ENCODE results near the gene ATP6V1F.

ATP6V1F gene

DNA sequence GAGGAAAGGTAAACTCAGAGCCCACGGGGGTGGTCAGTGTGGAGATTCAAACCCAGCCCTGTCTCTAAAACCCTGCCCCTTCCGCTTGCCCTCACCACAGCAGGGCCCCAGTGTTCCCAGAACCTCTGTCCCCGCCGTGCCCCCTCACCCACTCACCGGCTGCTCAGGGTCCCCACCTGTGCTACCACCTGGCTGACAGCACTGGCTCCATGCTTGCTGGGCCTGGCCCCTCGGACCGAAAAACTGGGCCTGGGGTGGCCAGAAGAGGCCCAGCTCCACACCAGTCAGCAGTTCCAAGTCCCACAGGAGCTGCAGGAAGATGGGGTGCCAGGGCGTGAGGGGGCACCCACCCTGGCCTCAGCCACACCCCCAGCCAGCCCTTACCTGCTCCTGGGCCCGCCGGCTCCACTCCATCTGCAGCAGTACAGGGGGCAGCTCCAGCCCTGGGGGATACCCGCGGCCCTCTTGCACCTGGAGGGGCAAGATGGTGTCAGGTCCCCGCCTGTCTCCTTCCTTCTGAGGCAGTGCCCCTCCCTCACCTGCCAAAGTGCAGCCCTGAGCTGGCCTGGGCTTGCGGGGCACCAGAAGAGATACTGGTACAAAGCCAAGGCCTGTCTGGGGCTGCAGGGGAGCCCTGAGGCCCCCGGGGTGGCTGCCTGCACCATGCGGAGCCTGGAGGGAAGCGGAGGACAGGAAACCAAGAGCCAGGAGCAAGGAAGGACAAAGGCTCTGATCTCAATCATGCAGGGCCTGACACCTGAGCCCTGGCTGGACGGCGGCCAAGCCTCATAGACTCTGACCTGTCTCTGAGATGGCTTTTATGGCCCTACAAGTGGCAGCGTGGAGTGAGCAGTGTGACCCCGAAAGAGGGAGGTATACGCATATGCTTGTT, 11.7 kb downstream of the ATP6V1F start:
- no peaks in the 10 kb centered on the region for H3K27me3 ChIP-seq
- peak; percentile 18 for DNase-seq
- H3K4me3 ChIP-seq (ENCODE audit: low read depth, low read length): no peak overlapping the region

DNA sequence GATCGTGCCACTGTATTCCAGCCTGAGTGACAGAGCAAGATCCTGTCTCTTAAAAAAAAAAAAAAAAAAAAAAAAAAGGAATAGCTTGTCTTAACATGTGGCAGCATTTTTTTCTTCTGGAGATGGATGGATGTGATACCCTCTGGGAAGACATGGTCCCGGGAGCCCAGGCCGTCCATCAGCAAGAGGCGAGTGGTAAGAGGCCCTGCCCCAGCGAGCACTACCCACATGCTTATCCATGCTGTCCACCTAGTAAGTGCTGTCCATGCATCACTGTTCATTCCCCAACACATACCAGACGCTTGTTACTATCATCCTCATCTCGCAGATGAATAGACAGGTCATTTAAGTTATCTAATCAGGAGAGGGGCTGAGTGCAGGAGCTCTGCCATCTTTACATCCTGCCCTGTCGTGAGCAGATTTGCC, 12.9 kb downstream of the ATP6V1F start:
- Histone ChIP-seq H3K27me3 (no peaks in the 10 kb centered on the region), H3K4me3 (ENCODE audit: low read depth, low read length) (no peak overlapping the region), H3K4me1 (0 out of 2 replicates have a peak, but pooled peaks cover 5% of the 10 kb centered on the region), H3K9me3 (no peaks in the 10 kb centered on the region), H3K36me3 (no peaks in the 10 kb centered on the region)
- TF ChIP-seq CTCF (IDR thresholded peaks at IDR 0.05; ENCODE audit: low read depth, low read length): no peak
- DNase-seq: peak; percentile 7

More for the DNA sequence above, 11.7 kb downstream of the ATP6V1F start:
- H3K9me3 ChIP-seq: no peaks in the 10 kb centered on the region
- H3K36me3 ChIP-seq: no peaks in the 10 kb centered on the region
- H3K4me1 ChIP-seq: no peaks in the 10 kb centered on the region
- TF ChIP-seq CTCF (IDR thresholded peaks at IDR 0.05; ENCODE audit: low read depth, low read length): no peak

DNA sequence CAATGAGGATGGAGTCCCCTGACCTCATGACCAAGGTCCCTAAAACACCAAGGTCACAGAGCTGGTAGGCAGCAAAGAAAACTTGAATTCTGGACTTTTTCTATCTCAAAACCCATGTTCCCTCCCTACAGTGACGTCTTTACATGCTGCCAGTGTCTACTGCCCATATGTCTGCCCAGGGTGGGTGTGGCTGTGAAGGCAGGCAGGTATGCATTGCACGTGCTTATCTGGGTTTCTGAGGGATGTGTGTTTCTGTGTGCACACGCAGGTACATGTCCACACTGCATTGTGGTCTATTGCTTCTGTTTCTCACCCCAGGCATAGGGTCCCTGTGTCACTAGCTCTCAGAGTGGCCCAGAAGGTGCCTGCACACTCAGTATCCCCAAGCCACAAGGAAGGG, 13.5 kb downstream of the ATP6V1F start:
- no peaks in the 10 kb centered on the region for H3K27me3 ChIP-seq
- TF ChIP-seq CTCF (IDR thresholded peaks at IDR 0.05; ENCODE audit: low read depth, low read length): no peak
- H3K4me3 ChIP-seq (ENCODE audit: low read depth, low read length): no peak overlapping the region
- no peak for DNase-seq
- no peaks in the 10 kb centered on the region for H3K9me3 ChIP-seq
- H3K36me3 ChIP-seq: no peaks in the 10 kb centered on the region
- H3K4me1 ChIP-seq: 0 out of 2 replicates have a peak, but pooled peaks cover 5% of the 10 kb centered on the region

GRCh38 chr7:128876586-128876977, 13.9 kb downstream of the ATP6V1F start:
- TF ChIP-seq CTCF (IDR thresholded peaks at IDR 0.05; ENCODE audit: low read depth, low read length): no peak
- no peak for DNase-seq
- Histone ChIP-seq H3K36me3 (no peaks in the 10 kb centered on the region), H3K27me3 (no peaks in the 10 kb centered on the region), H3K9me3 (no peaks in the 10 kb centered on the region), H3K4me3 (ENCODE audit: low read depth, low read length) (no peak overlapping the region), H3K4me1 (0 out of 2 replicates have a peak, but pooled peaks cover 5% of the 10 kb centered on the region)

GRCh38 chr7:128876978-128877755, 14.5 kb downstream of the ATP6V1F start:
- TF ChIP-seq CTCF (IDR thresholded peaks at IDR 0.05; ENCODE audit: low read depth, low read length): no peak
- Histone ChIP-seq H3K9me3 (no peaks in the 10 kb centered on the region), H3K27me3 (no peaks in the 10 kb centered on the region), H3K4me3 (ENCODE audit: low read depth, low read length) (no peak overlapping the region), H3K36me3 (no peaks in the 10 kb centered on the region), H3K4me1 (0 out of 2 replicates have a peak, but pooled peaks cover 5% of the 10 kb centered on the region)
- DNase-seq: peak; percentile 11
